Fibroblast of lung (primary cell): ENCODE measurements around the gene PPARG. TPM values are rescaled to one million over a fixed set of nuclear protein-coding genes. Genes with fewer than 3 reads are reported as not detected.
"Not testable (repeated sequence)": the region's sequence is repeated elsewhere in the genome, so short reads cannot be mapped to it uniquely, and the experiment has no call there.

Experiments used
- DNase-seq, 2 donors: peaks; one replicate each; pipeline versions ENCODE4 v3.0.0 to v3.0.0-alpha.2; 2010; ENCODE audit warnings: low read depth in 2 of 2
- H2AFZ ChIP-seq: 2 replicates; pipeline ENCODE4 v1.5.1; 2012; ENCODE audit warnings: low read length, control low read depth, inconsistent platforms
- H3K27ac ChIP-seq: 2 replicates; pipeline ENCODE4 v1.5.1; 2011; ENCODE audit warnings: low read length, control low read depth; ENCODE audit not compliant: insufficient read depth
- H3K27me3 ChIP-seq: 2 replicates; pipeline ENCODE4 v1.5.1; 2011; ENCODE audit warnings: mild to moderate bottlenecking, low read length; ENCODE audit not compliant: control insufficient read depth, insufficient read depth
- H3K36me3 ChIP-seq: 2 replicates; pipeline ENCODE4 v1.5.1; 2011; ENCODE audit warnings: low read length; ENCODE audit not compliant: control insufficient read depth, insufficient read depth
- H3K4me1 ChIP-seq: 2 replicates; pipeline ENCODE4 v1.5.1; 2011; ENCODE audit warnings: low read length; ENCODE audit not compliant: control insufficient read depth, insufficient read depth; ENCODE audit errors: extremely low read depth
- H3K4me2 ChIP-seq: 2 replicates; pipeline ENCODE4 v1.5.1; 2011; ENCODE audit warnings: low read length, control low read depth; ENCODE audit not compliant: insufficient read depth; ENCODE audit errors: extremely low read depth
- H3K4me3 ChIP-seq, 4 experiments: fragments of 200-600 bp in 1 of 4; sonication (generic) in 1 of 4; replicated peaks in 1 of 4; 2 replicates each; pipeline ENCODE4 v1.5.1; 2011 to 2016; ENCODE audit warnings: low read length in 4 of 4, low read depth in 3 of 4, mild to moderate bottlenecking in 3 of 4, control low read depth in 2 of 4, inconsistent platforms in 1 of 4, mixed read lengths in 1 of 4; ENCODE audit not compliant: insufficient read depth in 1 of 4; ENCODE audit errors: control extremely low read depth in 1 of 4
- H3K79me2 ChIP-seq: 2 replicates; pipeline ENCODE4 v1.5.1; 2012; ENCODE audit warnings: mild to moderate bottlenecking, low read length, inconsistent platforms; ENCODE audit not compliant: control insufficient read depth, insufficient read depth
- H3K9ac ChIP-seq: 2 replicates; pipeline ENCODE4 v1.5.1; 2011; ENCODE audit warnings: mild to moderate bottlenecking, low read length, control low read depth; ENCODE audit not compliant: insufficient read depth
- H3K9me3 ChIP-seq: 2 replicates; pipeline ENCODE4 v1.5.1; 2012; ENCODE audit warnings: low read depth, low read length; ENCODE audit not compliant: control insufficient read depth, insufficient read depth
- H4K20me1 ChIP-seq: 2 replicates; pipeline ENCODE4 v1.5.1; 2011; ENCODE audit warnings: low read length; ENCODE audit not compliant: control insufficient read depth, insufficient read depth; ENCODE audit errors: extremely low read depth
- EZH2 ChIP-seq: IDR thresholded peaks from 2 replicates; pipeline ENCODE4 v1.5.1; 2012; ENCODE audit warnings: low read length, control low read depth, mild to moderate bottlenecking; ENCODE audit errors: missing control alignments
- polyA plus RNA-seq, 2 donors: library from polyadenylated mRNA; depleted of rRNA in 1 of 2; stranded (reverse) in 1 of 2; unstranded in 1 of 2; fragments of >200 nt; gene quantifications; 2 replicates each; pipeline ENCODE4 v1.2.1, GENCODE V29; 2011 to 2012; ENCODE audit warnings: missing spikeins in 1 of 2
- total RNA-seq: library from RNA; depleted of rRNA; stranded (reverse); fragments of >200 nt; gene quantifications from 2 replicates; pipeline ENCODE4 v1.2.1, GENCODE V29; 2014
- TF ChIP-seq, protein P1 (sequence below), 2 donors: IDR thresholded peaks in 1 of 2; conservative IDR thresholded peaks in 1 of 2; 1 replicate in 1 of 2; 2 replicates in 1 of 2; pipeline ENCODE4 v1.5.1; 2011 to 2012; ENCODE audit warnings: low read length in 2 of 2, control low read depth in 1 of 2, inconsistent platforms in 1 of 2, low read depth in 1 of 2, mild to moderate bottlenecking in 1 of 2

PPARG gene
- total and polyA plus RNA-seq, 2 donors (not counting 1 experiment from before 2014, with no cell fraction given), result 32.8 to 42.8 TPM

DNA sequence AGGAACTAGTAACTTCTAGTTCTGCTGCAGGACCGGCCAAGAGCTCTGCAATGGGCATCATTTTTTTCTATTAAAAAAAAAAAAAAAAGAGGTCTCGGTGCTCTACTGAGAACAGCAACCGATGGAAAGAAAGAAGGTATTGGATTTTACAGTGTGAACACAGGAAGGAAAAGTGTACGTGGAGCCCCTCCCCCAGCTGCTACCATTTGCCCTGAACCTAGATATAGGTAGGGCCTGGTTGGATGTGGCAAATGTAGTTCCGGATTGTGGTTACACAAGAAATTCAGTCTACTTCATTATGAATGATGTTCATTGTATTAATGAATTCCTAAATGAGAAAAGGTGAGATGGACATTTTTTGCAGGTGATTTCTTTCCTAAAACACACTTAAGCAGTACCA, 17.9 kb upstream of the PPARG start:
- DNase-seq, result no peak
- H3K36me3 ChIP-seq, result no peaks in the 10 kb centered on the region
- no peaks in the 10 kb centered on the region for H3K9me3 ChIP-seq
- no peaks in the 10 kb centered on the region for H3K27me3 ChIP-seq
- H2AFZ ChIP-seq, result no peak overlapping the region
- H3K79me2 ChIP-seq, result no peaks in the 10 kb centered on the region
- no peak overlapping the region for H3K27ac ChIP-seq
- no peak overlapping the region for H3K4me2 ChIP-seq
- H3K4me1 ChIP-seq, result no peaks in the 10 kb centered on the region
- no peak for TF ChIP-seq EZH2
- TF ChIP-seq, protein P1, sequence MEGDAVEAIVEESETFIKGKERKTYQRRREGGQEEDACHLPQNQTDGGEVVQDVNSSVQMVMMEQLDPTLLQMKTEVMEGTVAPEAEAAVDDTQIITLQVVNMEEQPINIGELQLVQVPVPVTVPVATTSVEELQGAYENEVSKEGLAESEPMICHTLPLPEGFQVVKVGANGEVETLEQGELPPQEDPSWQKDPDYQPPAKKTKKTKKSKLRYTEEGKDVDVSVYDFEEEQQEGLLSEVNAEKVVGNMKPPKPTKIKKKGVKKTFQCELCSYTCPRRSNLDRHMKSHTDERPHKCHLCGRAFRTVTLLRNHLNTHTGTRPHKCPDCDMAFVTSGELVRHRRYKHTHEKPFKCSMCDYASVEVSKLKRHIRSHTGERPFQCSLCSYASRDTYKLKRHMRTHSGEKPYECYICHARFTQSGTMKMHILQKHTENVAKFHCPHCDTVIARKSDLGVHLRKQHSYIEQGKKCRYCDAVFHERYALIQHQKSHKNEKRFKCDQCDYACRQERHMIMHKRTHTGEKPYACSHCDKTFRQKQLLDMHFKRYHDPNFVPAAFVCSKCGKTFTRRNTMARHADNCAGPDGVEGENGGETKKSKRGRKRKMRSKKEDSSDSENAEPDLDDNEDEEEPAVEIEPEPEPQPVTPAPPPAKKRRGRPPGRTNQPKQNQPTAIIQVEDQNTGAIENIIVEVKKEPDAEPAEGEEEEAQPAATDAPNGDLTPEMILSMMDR (conservative IDR thresholded peaks at IDR 0.05 in 1 of 2, IDR thresholded peaks at IDR 0.05 in 1 of 2; ENCODE audit: low read depth in 1 of 2, low read length in 2 of 2), result no peak
- no peaks in the 10 kb centered on the region for H4K20me1 ChIP-seq
- no peak overlapping the region for H3K9ac ChIP-seq
- H3K4me3 ChIP-seq, result no peak overlapping the region

DNA sequence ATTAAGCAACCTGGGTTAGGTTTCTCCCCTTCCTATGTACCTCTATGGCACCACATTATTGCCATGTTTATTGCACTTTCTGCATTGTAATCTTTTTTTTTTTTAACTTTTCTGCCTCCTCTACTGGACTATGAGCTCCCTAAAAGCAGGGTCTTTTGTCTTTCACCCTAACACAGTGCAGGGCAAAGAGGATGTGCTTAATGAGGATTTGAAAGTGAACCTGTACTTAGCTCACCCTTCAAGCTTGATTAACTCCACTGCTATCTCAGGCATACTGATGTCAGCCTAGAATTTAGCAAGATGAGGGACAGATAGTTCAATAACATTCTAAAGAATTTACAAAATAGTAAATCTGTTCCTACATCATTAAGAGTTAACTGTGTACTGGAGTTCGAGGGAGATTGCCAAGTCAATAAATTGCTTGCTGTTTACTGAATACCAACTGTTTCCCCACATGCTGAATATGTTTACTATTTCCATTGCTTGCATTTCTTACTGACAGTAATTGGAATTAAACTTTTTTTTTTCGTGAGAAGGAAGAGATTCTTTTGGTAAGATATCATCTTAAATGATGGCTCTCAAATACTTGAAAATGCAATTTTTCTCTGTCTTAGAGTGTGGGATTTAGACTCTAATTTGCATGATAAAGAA, 15.7 kb upstream of the PPARG start:
- TF ChIP-seq, protein P1 (conservative IDR thresholded peaks at IDR 0.05 in 1 of 2, IDR thresholded peaks at IDR 0.05 in 1 of 2; ENCODE audit: low read depth in 1 of 2, low read length in 2 of 2), result no peak
- TF ChIP-seq EZH2, result no peak
- Histone ChIP-seq H4K20me1 (no peaks in the 10 kb centered on the region), H3K4me1 (no peaks in the 10 kb centered on the region), H3K4me2 (no peak overlapping the region), H3K27me3 (no peaks in the 10 kb centered on the region), H3K36me3 (no peaks in the 10 kb centered on the region), H2AFZ (no peak overlapping the region), H3K27ac (no peak overlapping the region), H3K9me3 (no peaks in the 10 kb centered on the region), H3K9ac (no peak overlapping the region), H3K4me3 (no peak overlapping the region), H3K79me2 (no peaks in the 10 kb centered on the region)
- DNase-seq, result no peak

DNA sequence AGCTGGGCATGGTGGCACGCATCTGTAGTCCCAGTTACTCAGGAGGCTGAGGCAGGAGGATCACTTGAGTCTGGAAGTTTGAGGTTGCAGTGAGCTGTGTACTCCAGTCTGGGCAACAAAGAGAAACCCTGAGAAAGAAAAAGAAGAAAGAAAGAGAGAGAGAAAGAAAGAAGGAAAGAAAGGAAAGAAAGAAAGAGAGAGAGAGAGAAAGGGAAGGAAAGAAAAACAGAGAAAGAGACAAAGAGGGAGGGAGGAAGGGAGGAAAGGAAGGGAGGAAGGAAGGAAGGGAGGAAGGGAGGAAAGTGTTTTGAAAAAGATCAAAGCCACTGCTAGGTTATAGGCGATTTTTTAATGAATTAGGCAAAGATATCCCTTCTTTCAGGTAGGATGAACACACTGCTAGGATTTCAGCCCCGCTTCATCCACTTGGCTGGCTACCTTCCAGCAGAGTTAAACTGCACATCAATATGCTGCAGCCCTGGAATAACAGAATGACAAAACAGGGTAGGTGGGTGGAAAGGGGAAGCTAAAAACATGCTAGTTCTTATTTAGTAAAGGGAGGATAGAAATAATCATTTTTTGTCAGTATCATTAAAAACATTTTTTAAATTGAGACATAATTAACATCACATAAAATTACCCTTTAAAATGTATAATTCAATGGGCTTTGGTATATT, 12.8 kb upstream of the PPARG start:
- no peaks in the 10 kb centered on the region for H3K36me3 ChIP-seq
- no peaks in the 10 kb centered on the region for H3K4me1 ChIP-seq
- no peak for DNase-seq
- H3K27ac ChIP-seq, result no peak overlapping the region
- no peaks in the 10 kb centered on the region for H3K79me2 ChIP-seq
- no peak overlapping the region for H2AFZ ChIP-seq
- no peak overlapping the region for H3K4me3 ChIP-seq
- H3K27me3 ChIP-seq, result no peaks in the 10 kb centered on the region
- H4K20me1 ChIP-seq, result no peaks in the 10 kb centered on the region
- H3K9me3 ChIP-seq, result no peaks in the 10 kb centered on the region
- no peak for TF ChIP-seq EZH2
- TF ChIP-seq, protein P1 (conservative IDR thresholded peaks at IDR 0.05 in 1 of 2, IDR thresholded peaks at IDR 0.05 in 1 of 2; ENCODE audit: low read depth in 1 of 2, low read length in 2 of 2), result no peak
- no peak overlapping the region for H3K4me2 ChIP-seq
- no peak overlapping the region for H3K9ac ChIP-seq

DNA sequence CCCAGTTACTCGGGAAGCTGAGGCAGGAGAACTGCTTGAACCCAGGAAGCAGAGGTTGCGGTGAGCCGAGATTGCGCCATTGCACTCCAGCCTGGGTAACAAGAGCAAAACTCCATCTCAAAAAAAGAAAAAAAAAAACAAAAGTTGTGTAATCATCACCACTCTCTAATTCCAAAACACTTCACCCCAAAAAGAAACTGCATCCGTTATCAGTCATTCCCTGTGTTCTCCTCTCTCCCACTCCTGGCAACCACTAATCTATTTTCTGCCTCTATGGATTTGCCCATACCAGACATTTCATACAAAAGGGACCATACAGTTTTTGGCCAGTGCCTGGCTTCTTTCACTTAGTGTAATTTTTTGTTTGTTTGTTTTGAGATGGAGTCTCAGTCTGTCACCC, 12.0 kb upstream of the PPARG start:
- not testable (repeated sequence) for H3K4me1 ChIP-seq, H3K4me3 ChIP-seq, H3K27ac ChIP-seq, H2AFZ ChIP-seq, H4K20me1 ChIP-seq, H3K36me3 ChIP-seq, H3K4me2 ChIP-seq, H3K9ac ChIP-seq, DNase-seq, H3K9me3 ChIP-seq, H3K79me2 ChIP-seq, H3K27me3 ChIP-seq
